HepG2 (cell line): ENCODE results near the gene CEP68. TPM values are rescaled to one million over a fixed set of nuclear protein-coding genes. Genes with fewer than 3 reads are reported as not detected.

Source experiments
- ATAC-seq: fragments of 200-7000 bp; cut with Tn5 transposase; 3 replicates; pipeline ENCODE4 v1.9.1; 2020; ENCODE audit warnings: mild to moderate bottlenecking, moderate library complexity
- BruUV-seq: library from RNA; stranded (reverse); fragments of 400-500 nt; replicated peaks from 2 replicates; lab custom pipeline; 2021; lab: Mats Ljungman, UMichigan
- CTCF ChIA-PET: fragments of 300-600 bp; formaldehyde crosslinking; extraction: SDS; loops from one replicate; lab custom pipeline; 2021; ENCODE audit warnings: low total read pairs, inconsistent platforms, low intra/inter-chr PET ratio; lab: Yijun Ruan, JAX
- POLR2A ChIA-PET: fragments of 350-600 bp; sonication (Branson Sonifier 250); formaldehyde crosslinking; loops from one replicate; lab custom pipeline; 2020; ENCODE audit warnings: antibody characterized with exemption, inconsistent platforms; lab: Yijun Ruan, JAX
- DNase-seq: peaks from one replicate; pipeline ENCODE4 v3.0.0-alpha.2; 2015; ENCODE audit warnings: low spot score
- FAIRE-seq: peaks from 3 replicates; lab custom pipeline; 2011; peaks lifted over from hg19 to GRCh38; lab: Jason Lieb, UNC
- H2AFZ ChIP-seq: one replicate; pipeline ENCODE4 v1.6.1; 2011; ENCODE audit warnings: low read length, inconsistent platforms
- H3K27ac ChIP-seq: fragments of 300-600 bp; 3 replicates; pipeline ENCODE4 v1.8.0; 2011; ENCODE audit warnings: mixed run types, mild to moderate bottlenecking, mixed read lengths, low read length, inconsistent platforms; ENCODE audit not compliant: insufficient read depth; ENCODE audit errors: extremely low read length
- H3K27me3 ChIP-seq, 2 experiments: fragments of 200-600 bp in 1 of 2; 2 replicates in 1 of 2; 3 replicates in 1 of 2; pipeline versions ENCODE4 v1.6.0 to v1.8.0; 2011; ENCODE audit warnings: low read length in 2 of 2, mild to moderate bottlenecking in 2 of 2, moderate library complexity in 2 of 2, inconsistent platforms in 1 of 2; ENCODE audit not compliant: insufficient read depth in 2 of 2, control insufficient read depth in 1 of 2
- H3K36me3 ChIP-seq, 2 experiments: fragments of 200-600 bp in 1 of 2; replicated peaks in 1 of 2; 2 replicates in 1 of 2; 3 replicates in 1 of 2; pipeline versions ENCODE4 v1.5.1 to v1.8.0; 2011; ENCODE audit warnings: low read length in 2 of 2, inconsistent platforms in 1 of 2; ENCODE audit not compliant: insufficient read depth in 2 of 2, control insufficient read depth in 1 of 2
- H3K4me1 ChIP-seq: 2 replicates; pipeline ENCODE4 v1.5.1; 2012; ENCODE audit warnings: low read length, inconsistent platforms; ENCODE audit not compliant: insufficient read depth
- H3K4me2 ChIP-seq: 2 replicates; pipeline ENCODE4 v1.6.0; 2011; ENCODE audit warnings: low read depth, low read length, inconsistent platforms
- H3K4me3 ChIP-seq, 3 experiments: fragments of 200-600 bp in 1 of 3; sonication (generic), shearing (Covaris generic) in 1 of 3; replicated peaks in 1 of 3; 2 replicates each; pipeline ENCODE4 v1.5.1; 2011 to 2016; ENCODE audit warnings: low read length in 3 of 3, inconsistent platforms in 2 of 3, low read depth in 2 of 3, mild to moderate bottlenecking in 2 of 3, control low read depth in 1 of 3, mixed read lengths in 1 of 3; ENCODE audit not compliant: insufficient read depth in 1 of 3
- H3K79me2 ChIP-seq: one replicate; pipeline ENCODE4 v1.6.1; 2011; ENCODE audit warnings: low read length, inconsistent platforms; ENCODE audit not compliant: insufficient read depth
- H3K9ac ChIP-seq: 2 replicates; pipeline ENCODE4 v1.6.0; 2011; ENCODE audit warnings: mild to moderate bottlenecking, low read depth, low read length, inconsistent platforms; ENCODE audit not compliant: insufficient read depth
- H3K9me3 ChIP-seq: 2 replicates; pipeline ENCODE4 v1.5.1; 2012; ENCODE audit warnings: mild to moderate bottlenecking, low read length
- H4K20me1 ChIP-seq: 2 replicates; pipeline ENCODE4 v1.6.0; 2011; ENCODE audit warnings: inconsistent platforms, mild to moderate bottlenecking, low read length, moderate library complexity; ENCODE audit not compliant: insufficient read depth
- ETV5 ChIP-seq: IDR thresholded peaks from 2 replicates; pipeline ENCODE4 v1.6.1; 2018; ENCODE audit warnings: missing biosample characterization, missing genetic modification reagents, inconsistent platforms, borderline replicate concordance
- HES4 ChIP-seq: sonication (generic); formaldehyde crosslinking; IDR thresholded peaks from 2 replicates; pipeline ENCODE4 v1.9.0; 2021; ENCODE audit warnings: mild to moderate bottlenecking, missing genetic modification reagents, borderline replicate concordance
- REPIN1 ChIP-seq: sonication (generic); formaldehyde crosslinking; IDR thresholded peaks from 2 replicates; pipeline ENCODE4 v1.8.0; 2022; ENCODE audit warnings: missing genetic modification reagents, low read depth, mild to moderate bottlenecking, borderline replicate concordance
- RFX3 ChIP-seq: IDR thresholded peaks from 2 replicates; pipeline ENCODE4 v1.6.1; 2016; ENCODE audit warnings: missing biosample characterization, missing genetic modification reagents
- RXRA ChIP-seq: sonication (generic); formaldehyde crosslinking; IDR thresholded peaks from 2 replicates; pipeline ENCODE4 v1.5.1; 2020; ENCODE audit warnings: missing genetic modification reagents
- SALL1 ChIP-seq: sonication (generic); formaldehyde crosslinking; IDR thresholded peaks from 2 replicates; pipeline ENCODE4 v1.8.0; 2022; ENCODE audit warnings: mild to moderate bottlenecking, missing genetic modification reagents
- SMAD1 ChIP-seq: sonication (generic); formaldehyde crosslinking; IDR thresholded peaks from 2 replicates; pipeline ENCODE4 v1.4.0; 2020; ENCODE audit warnings: missing genetic modification reagents, low read depth, mild to moderate bottlenecking, borderline replicate concordance
- ZNF788 ChIP-seq: sonication (generic); formaldehyde crosslinking; IDR thresholded peaks from 2 replicates; pipeline ENCODE4 v1.5.0; 2020; ENCODE audit warnings: mild to moderate bottlenecking, missing genetic modification reagents, borderline replicate concordance
- WGBS: methylation state at CpG from one replicate; pipeline ENCODE4 v1.1.6; 2017; ENCODE audit warnings: low lambda C conversion rate; 5-methylcytosine and 5-hydroxymethylcytosine counted together
- in situ Hi-C: cut with HindIII; loops from 2 replicates; pipeline ENCODE4 v1.10.0; 2017; ENCODE audit warnings: low pct_unique_long_range_greater_than_20kb; ENCODE audit not compliant: extremely low pct_ligation_motif_present
- intact Hi-C: fragments of 100-400 bp; cut with micrococcal nuclease; formaldehyde crosslinking; loops from one replicate; pipeline ENCODE4 v1.10.0; 2022; ENCODE audit not compliant: unreplicated experiment
- polyA plus RNA-seq, 8 experiments: library from polyadenylated mRNA; depleted of rRNA in 3 of 8; stranded (reverse) in 7 of 8; unstranded in 1 of 8; fragments of >200 nt; fragmentation: Illumina TruSeq in 4 of 8; extraction: Trizol in 4 of 8; gene quantifications; 2 replicates each; pipeline versions ENCODE4 v1.2.1 to v1.2.3, GENCODE V29; 2011 to 2016; ENCODE audit warnings: low read depth in 4 of 8, missing spikeins in 1 of 8, mixed read lengths in 1 of 8; ENCODE audit not compliant: insufficient read depth in 1 of 8
- total RNA-seq, 5 experiments: library from RNA; depleted of rRNA; stranded (reverse); fragments of >200 nt; fragmentation: Illumina TruSeq; extraction: Trizol; gene quantifications; 2 replicates each; pipeline ENCODE4 v1.2.3, GENCODE V29; 2016; ENCODE audit warnings: low read depth in 1 of 5
- TF ChIP-seq, protein P1 (sequence below): sonication (generic); formaldehyde crosslinking; IDR thresholded peaks from 2 replicates; pipeline ENCODE4 v1.5.1; 2020; ENCODE audit warnings: missing genetic modification reagents, mild to moderate bottlenecking, borderline replicate concordance

Gene CEP68
- total and polyA plus RNA-seq, 2 of the 13 experiments (the other 11 are each of a cell fraction or from before 2014, with no cell fraction given) = 5.7 to 9.3 TPM

DNA sequence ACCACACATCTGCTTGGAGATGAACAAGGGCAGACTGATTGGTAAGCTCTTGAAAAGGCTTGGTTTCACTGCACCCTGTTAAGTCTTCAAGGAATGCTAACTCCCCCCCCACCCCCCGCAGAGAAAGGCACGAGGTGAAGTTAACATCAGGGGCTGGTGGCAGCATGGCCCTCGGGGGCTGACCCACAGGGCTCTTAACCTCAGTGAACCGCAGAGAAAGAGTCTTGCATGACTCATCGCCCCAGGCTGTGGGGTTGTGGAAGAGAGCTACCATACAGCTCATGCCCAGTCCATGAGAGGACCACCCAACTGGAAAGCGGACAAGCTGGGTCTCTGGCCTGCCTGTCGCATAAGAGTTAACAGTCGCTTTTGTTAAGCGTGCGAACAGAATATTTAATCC is 10.6 kb upstream of the CEP68 start:
- no TSS peak for BruUV-seq
- ChIA-PET POLR2A (interaction anchor here (2.6 kb wide), 1 partner anchor 11 kb away, joined by 12 read pairs; the partner anchor contains the start of gene CEP68), CTCF (no interaction called here)
- in situ Hi-C loops (no loop called here), intact Hi-C loops (no loop called here)
- DNase-seq = no peak
- TF ChIP-seq, protein P1, sequence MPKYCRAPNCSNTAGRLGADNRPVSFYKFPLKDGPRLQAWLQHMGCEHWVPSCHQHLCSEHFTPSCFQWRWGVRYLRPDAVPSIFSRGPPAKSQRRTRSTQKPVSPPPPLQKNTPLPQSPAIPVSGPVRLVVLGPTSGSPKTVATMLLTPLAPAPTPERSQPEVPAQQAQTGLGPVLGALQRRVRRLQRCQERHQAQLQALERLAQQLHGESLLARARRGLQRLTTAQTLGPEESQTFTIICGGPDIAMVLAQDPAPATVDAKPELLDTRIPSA = no peak
- TF ChIP-seq ZNF788 (CRISPR knock-in tag) = no peak
- TF ChIP-seq SMAD1 (CRISPR knock-in tag) = no peak
- no peak for TF ChIP-seq SALL1 (CRISPR knock-in tag)
- Histone ChIP-seq H3K36me3 (peaks cover 0 to 12% of the 10 kb centered on the region in 2 experiments; a peak in 1 of 5 replicates), H3K4me2 (no peak overlapping the region), H4K20me1 (no peaks in the 10 kb centered on the region), H3K27me3 (no peaks in the 10 kb centered on the region), H3K79me2 (no peaks in the 10 kb centered on the region), H3K27ac (no peak overlapping the region), H3K4me3 (no peak overlapping the region), H3K4me1 (peaks cover 8% of the 10 kb centered on the region), H3K9ac (no peak overlapping the region), H3K9me3 (no peaks in the 10 kb centered on the region), H2AFZ (no peak overlapping the region)
- ATAC-seq = no peak
- WGBS = 95% methylated on average over 10 of the region's 10 CpGs
- FAIRE-seq = no peak

GRCh38 chr2:65046633-65047407 is 9.4 kb upstream of the CEP68 start:
- H3K9ac ChIP-seq = no peak overlapping the region
- BruUV-seq = no TSS peak
- H3K4me3 ChIP-seq = no peak overlapping the region
- H3K9me3 ChIP-seq = no peaks in the 10 kb centered on the region
- ATAC-seq (no peak), FAIRE-seq (no peak), DNase-seq (no peak)
- H3K4me2 ChIP-seq = no peak overlapping the region
- H3K27ac ChIP-seq = no peak overlapping the region
- H2AFZ ChIP-seq = no peak overlapping the region
- no peaks in the 10 kb centered on the region for H3K79me2 ChIP-seq
- no peaks in the 10 kb centered on the region for H3K27me3 ChIP-seq
- 95% methylated on average over 11 of the region's 11 CpGs for WGBS
- TF ChIP-seq HES4 (CRISPR knock-in tag) (no peak), ETV5 (CRISPR knock-in tag) (no peak), RFX3 (no peak), RXRA (CRISPR knock-in tag) (no peak), REPIN1 (no peak)
- peaks cover 0 to 12% of the 10 kb centered on the region in 2 experiments; a peak in 1 of 5 replicates for H3K36me3 ChIP-seq
- in situ Hi-C loops = no loop called here
- ChIA-PET CTCF (no interaction called here), POLR2A (interaction anchor here (2.6 kb wide), 1 partner anchor 9 kb away, joined by 12 read pairs; the partner anchor contains the start of gene CEP68)
- H4K20me1 ChIP-seq = no peaks in the 10 kb centered on the region
- peaks cover 7% of the 10 kb centered on the region for H3K4me1 ChIP-seq
- intact Hi-C loops = no loop called here
